Measurements from ENCODE around the gene IPO5.
A peak's percentile ranks its signal among the peaks of the same experiment; 100 is the strongest.

The IPO5 gene

GRCh38 chr13:97975848-97976609 is 22.6 kb downstream of the IPO5 start:
- Histone ChIP-seq H3K4me2 (peak overlapping the region; percentile 45), H3K4me3 (IDR thresholded peaks at IDR 0.05; ENCODE audit: insufficient read depth, low read depth, low read length) (no peak overlapping the region), H4K20me1 (ENCODE audit: insufficient read depth) (peaks cover 3% of the 10 kb centered on the region; the same call in 1 of the 2 replicates), H3K4me1 (ENCODE audit: low read depth, poor library complexity, severe bottlenecking) (peaks cover 24% of the 10 kb centered on the region), H3K36me3 (ENCODE audit: insufficient read depth) (no peaks in the 10 kb centered on the region), H3K9ac (peak overlapping the region; percentile 61), H2AFZ (ENCODE audit: low read depth) (peak overlapping the region; percentile 54), H3K79me2 (ENCODE audit: insufficient read depth, low read depth) (peaks cover 41% of the 10 kb centered on the region), H3K27ac (no peak overlapping the region), H3K27me3 (ENCODE audit: insufficient read depth, low read depth) (no peaks in the 10 kb centered on the region)
- TF ChIP-seq CTCF (conservative IDR thresholded peaks at IDR 0.05; ENCODE audit: low read depth, low read length), result no peak

DNA sequence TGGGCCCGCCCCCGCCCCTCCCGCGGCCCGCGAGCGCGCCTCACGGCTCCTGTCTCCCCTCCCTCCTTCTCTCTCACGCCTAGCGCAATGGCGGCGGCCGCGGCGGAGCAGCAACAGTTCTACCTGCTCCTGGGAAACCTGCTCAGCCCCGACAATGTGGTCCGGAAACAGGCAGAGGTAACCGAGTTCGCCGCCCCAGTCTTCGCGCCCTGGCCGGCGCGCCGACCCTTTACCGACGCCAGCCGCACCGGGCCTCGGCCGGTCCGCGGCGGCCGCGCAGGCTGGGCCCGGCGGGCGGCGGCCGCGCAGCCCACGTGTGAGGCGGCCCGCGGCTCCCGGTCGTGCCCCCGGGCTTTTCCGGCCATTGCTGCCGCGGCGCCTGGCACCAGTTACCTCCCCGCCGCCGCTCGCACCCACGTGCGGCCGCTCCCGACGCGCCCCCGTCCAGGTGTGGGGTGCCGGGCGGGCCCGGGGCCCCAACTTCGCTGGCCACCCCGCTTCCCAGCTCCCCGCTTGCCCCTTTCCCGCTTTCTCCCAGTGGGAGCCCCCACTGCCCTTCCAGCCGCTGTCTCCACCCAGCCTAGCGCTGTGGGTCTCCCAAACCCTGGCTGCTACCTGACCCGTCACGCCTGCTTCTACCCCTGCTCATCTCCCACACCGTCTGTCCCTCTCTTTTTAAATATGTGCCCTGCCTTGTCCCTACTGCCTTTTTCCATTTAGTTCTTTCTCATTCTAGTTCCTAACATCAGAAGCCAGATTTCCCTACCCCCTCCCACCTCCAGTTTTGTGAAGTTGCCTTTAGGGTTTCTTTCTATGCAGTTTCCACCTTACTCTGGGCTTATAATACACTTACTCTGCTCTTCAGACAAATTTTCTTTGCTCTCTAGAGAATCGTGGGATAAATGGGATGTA is 23.4 kb downstream of the IPO5 start:
- Histone ChIP-seq H3K79me2 (ENCODE audit: insufficient read depth, low read depth) (peaks cover 50% of the 10 kb centered on the region), H4K20me1 (ENCODE audit: insufficient read depth) (peaks cover 3% of the 10 kb centered on the region; the same call in 1 of the 2 replicates), H3K4me1 (ENCODE audit: low read depth, poor library complexity, severe bottlenecking) (peaks cover 32% of the 10 kb centered on the region), H3K27me3 (ENCODE audit: insufficient read depth, low read depth) (no peaks in the 10 kb centered on the region), H3K4me3 (IDR thresholded peaks at IDR 0.05; ENCODE audit: insufficient read depth, low read depth, low read length) (no peak overlapping the region), H2AFZ (ENCODE audit: low read depth) (peak overlapping the region; percentile 57), H3K27ac (peak overlapping the region; percentile 74), H3K9ac (peak overlapping the region; percentile 86), H3K4me2 (peak overlapping the region; percentile 73), H3K36me3 (ENCODE audit: insufficient read depth) (no peaks in the 10 kb centered on the region)
- no peak for TF ChIP-seq CTCF (conservative IDR thresholded peaks at IDR 0.05; ENCODE audit: low read depth, low read length)

DNA sequence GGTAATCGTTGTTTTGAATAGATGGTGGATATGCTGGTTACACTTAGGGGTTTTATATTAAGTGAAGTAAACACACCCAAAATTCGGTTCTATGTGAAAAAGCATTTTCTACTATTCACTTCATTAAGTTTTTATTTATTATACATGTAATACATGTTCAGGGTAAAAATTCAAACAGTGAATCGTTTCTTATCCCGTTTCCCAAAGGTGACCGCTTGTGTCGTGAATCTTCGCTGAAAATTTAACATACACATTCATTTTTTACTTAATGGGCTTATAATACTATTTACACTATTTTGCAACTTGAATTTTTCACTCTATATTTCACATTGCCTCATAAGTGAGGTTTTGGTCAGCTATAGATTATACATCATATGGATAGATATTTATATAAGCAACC is 24.5 kb downstream of the IPO5 start:
- H3K9ac ChIP-seq, result peak overlapping the region; percentile 86; the same call in 1 of the 2 replicates

More for the DNA sequence above, 24.5 kb downstream of the IPO5 start:
- H3K79me2 ChIP-seq (ENCODE audit: insufficient read depth, low read depth), result peaks cover 55% of the 10 kb centered on the region
- peaks cover 3% of the 10 kb centered on the region; the same call in 1 of the 2 replicates for H4K20me1 ChIP-seq (ENCODE audit: insufficient read depth)
- no peak overlapping the region for H3K4me3 ChIP-seq (IDR thresholded peaks at IDR 0.05; ENCODE audit: insufficient read depth, low read depth, low read length)
- H3K4me1 ChIP-seq (ENCODE audit: low read depth, poor library complexity, severe bottlenecking), result peaks cover 34% of the 10 kb centered on the region
- H3K36me3 ChIP-seq (ENCODE audit: insufficient read depth), result no peaks in the 10 kb centered on the region
- peak overlapping the region; percentile 74; the same call in 1 of the 2 replicates for H3K27ac ChIP-seq
- peak overlapping the region; percentile 73 for H3K4me2 ChIP-seq
- H2AFZ ChIP-seq (ENCODE audit: low read depth), result no peak overlapping the region
- TF ChIP-seq CTCF (conservative IDR thresholded peaks at IDR 0.05; ENCODE audit: low read depth, low read length), result no peak
- no peaks in the 10 kb centered on the region for H3K27me3 ChIP-seq (ENCODE audit: insufficient read depth, low read depth)
